K562 (cell line): ENCODE measurements around the gene ZNF485. TPM values are rescaled to one million over a fixed set of nuclear protein-coding genes. Genes with fewer than 3 reads are reported as not detected.

Source experiments
- ATF6 ChIP-seq: sonication (generic); formaldehyde crosslinking; IDR thresholded peaks from 2 replicates; pipeline ENCODE4 v1.4.0; 2020; ENCODE audit warnings: mild to moderate bottlenecking, missing genetic modification reagents
- CEBPZ ChIP-seq: fragments of 150-350 bp; IDR thresholded peaks from 2 replicates; pipeline ENCODE4 v1.6.1; 2014; ENCODE audit warnings: low read depth, mild to moderate bottlenecking, low read length, borderline replicate concordance
- CXXC5 ChIP-seq: fragments of 250-450 bp; sonication (Bioruptor Pico); IDR thresholded peaks from 2 replicates; pipeline ENCODE4 v1.8.0; 2022; ENCODE audit warnings: inconsistent platforms, mild to moderate bottlenecking, moderate library complexity
- HDAC3 ChIP-seq: fragments of 450-650 bp; IDR thresholded peaks from 2 replicates; pipeline ENCODE4 v1.6.1; 2018; ENCODE audit warnings: borderline replicate concordance, mild to moderate bottlenecking, moderate library complexity; ENCODE audit not compliant: partially characterized antibody
- NCOA6 ChIP-seq: fragments of 450-650 bp; IDR thresholded peaks from 2 replicates; pipeline ENCODE4 v1.6.1; 2017; ENCODE audit warnings: mild to moderate bottlenecking
- NR3C1 ChIP-seq: sonication (generic); formaldehyde crosslinking; IDR thresholded peaks from 2 replicates; pipeline ENCODE4 v1.8.1; 2022; ENCODE audit warnings: missing genetic modification reagents
- POLR3A ChIP-seq: IDR thresholded peaks from 2 replicates; pipeline ENCODE4 v1.6.1; 2011; ENCODE audit warnings: borderline replicate concordance, mild to moderate bottlenecking, moderate library complexity; ENCODE audit not compliant: insufficient read length, insufficient read depth; ENCODE audit errors: extremely low read depth
- RBM15 ChIP-seq: fragments of 200-400 bp; formaldehyde crosslinking; IDR thresholded peaks from 2 replicates; pipeline ENCODE4 v1.6.1; 2018; ENCODE audit warnings: mild to moderate bottlenecking, low read length, moderate library complexity; ENCODE audit not compliant: insufficient read depth
- SMAD4 ChIP-seq: fragments of 250-450 bp; sonication (Bioruptor Pico); conservative IDR thresholded peaks from 2 replicates; pipeline ENCODE4 v1.8.0; 2021; ENCODE audit warnings: inconsistent platforms, mild to moderate bottlenecking, moderate library complexity
- SP1 ChIP-seq: sonication (generic); formaldehyde crosslinking; IDR thresholded peaks from 2 replicates; pipeline ENCODE4 v1.8.1; 2022; ENCODE audit warnings: mild to moderate bottlenecking, missing genetic modification reagents
- TAF15 ChIP-seq: fragments of 200-400 bp; formaldehyde crosslinking; IDR thresholded peaks from 2 replicates; pipeline ENCODE4 v1.6.1; 2017; ENCODE audit warnings: mild to moderate bottlenecking, low read depth, low read length, moderate library complexity
- TAF9B ChIP-seq: fragments of 450-650 bp; IDR thresholded peaks from 2 replicates; pipeline ENCODE4 v1.6.1; 2018; ENCODE audit warnings: mild to moderate bottlenecking; ENCODE audit not compliant: partially characterized antibody
- ZNF436 ChIP-seq: fragments of 250-450, 450-650 bp; sonication (Bioruptor Pico); formaldehyde crosslinking; IDR thresholded peaks from 2 replicates; pipeline ENCODE4 v1.7.0; 2020; ENCODE audit warnings: mild to moderate bottlenecking
- ZNF77 ChIP-seq: fragments of 250-450 bp; sonication (Bioruptor Pico); IDR thresholded peaks from 2 replicates; pipeline ENCODE4 v1.5.0; 2020
- ZNF785 ChIP-seq: fragments of 250-450 bp; sonication (Bioruptor Pico); IDR thresholded peaks from 2 replicates; pipeline ENCODE4 v1.4.0; 2020; ENCODE audit warnings: mild to moderate bottlenecking
- ZNF79 ChIP-seq: fragments of 250-450 bp; sonication (Bioruptor Pico); IDR thresholded peaks from 2 replicates; pipeline ENCODE4 v1.4.0; 2020; ENCODE audit warnings: low read depth, mild to moderate bottlenecking, moderate library complexity
- polyA plus RNA-seq, 8 experiments: library from polyadenylated mRNA; depleted of rRNA in 4 of 8; stranded (reverse) in 5 of 8; unstranded in 3 of 8; fragments of >200 nt; fragmentation: Nextera tagmentation in 2 of 8; fragmentation: Illumina TruSeq in 1 of 8; extraction: Ambion mirVana in 2 of 8; extraction: Trizol in 1 of 8; gene quantifications; 2 replicates each; pipeline versions ENCODE4 v1.2.1 to v1.2.3, GENCODE V29; 2011 to 2014; ENCODE audit warnings: inconsistent platforms in 1 of 8, missing spikeins in 1 of 8
- total RNA-seq, 7 experiments: library from RNA; depleted of rRNA in 6 of 7; stranded (reverse); fragments of >200 nt in 6 of 7; fragmentation: Illumina TruSeq in 2 of 7; extraction: Trizol in 2 of 7; gene quantifications; 2 replicates each; pipeline versions ENCODE4 v1.2.1 to v1.2.3, GENCODE V29; 2011 to 2021; ENCODE audit warnings: low replicate concordance in 1 of 7
- TF ChIP-seq, protein P1 (sequence below): fragments of 450-650 bp; IDR thresholded peaks from 2 replicates; pipeline ENCODE4 v1.6.1; 2014; ENCODE audit warnings: low read depth, mild to moderate bottlenecking, moderate library complexity, borderline replicate concordance
- TF ChIP-seq, protein P2 (sequence below): sonication (generic); formaldehyde crosslinking; IDR thresholded peaks from 2 replicates; pipeline ENCODE4 v1.8.1; 2023; ENCODE audit warnings: mild to moderate bottlenecking, missing genetic modification reagents

Gene ZNF485
- total and polyA plus RNA-seq, 9 of the 15 experiments (the other 6 are each of a cell fraction or from before 2014, with no cell fraction given): 8.0 to 18.7 (median 11.9) TPM

DNA sequence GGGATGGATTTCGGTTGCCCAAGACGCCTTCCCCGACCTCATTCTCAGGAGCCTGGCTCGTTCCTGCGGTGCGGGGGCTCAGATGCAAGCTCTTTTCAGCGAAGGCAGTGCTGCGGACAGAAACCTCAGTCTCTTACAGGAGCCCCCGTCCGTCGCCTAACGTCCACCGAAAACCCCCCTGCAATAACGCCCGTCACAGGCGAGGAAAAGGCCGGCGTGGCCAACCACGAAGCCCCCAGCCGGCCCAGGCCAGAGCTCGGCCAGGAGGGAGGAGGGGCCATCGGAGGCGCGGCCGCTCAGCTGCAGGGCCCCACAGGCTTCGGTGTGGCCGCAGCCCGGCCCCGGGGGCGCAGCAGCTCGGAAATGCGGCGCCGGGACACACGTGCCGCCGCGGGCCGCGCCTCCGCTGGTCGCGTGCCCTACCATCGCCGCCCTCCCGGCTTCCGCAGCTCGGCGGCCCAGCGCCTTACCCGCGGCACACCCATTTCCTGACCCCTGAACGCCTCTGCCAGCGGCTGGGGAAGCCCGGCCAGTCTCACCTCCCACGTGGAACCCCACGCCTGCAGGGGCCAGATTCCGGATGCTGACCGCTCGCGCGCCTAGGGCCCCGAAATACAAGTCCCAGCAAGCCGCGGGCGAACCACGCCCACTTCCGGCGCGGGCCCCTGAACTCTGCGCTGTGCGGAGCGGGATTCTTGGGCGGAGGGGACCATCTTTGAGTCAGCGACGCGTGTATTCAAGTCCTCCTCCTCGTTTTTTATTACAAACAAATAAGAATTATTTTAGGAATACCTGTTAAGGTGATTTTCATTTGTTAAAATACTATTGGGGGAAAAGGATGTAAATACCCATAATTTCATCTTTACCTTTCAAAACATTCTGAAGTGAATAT, 32.0 kb upstream of the ZNF485 start, which contains the start of gene ZNF239 (continued):
- no peak for TF ChIP-seq CEBPZ
- TF ChIP-seq, protein P1, sequence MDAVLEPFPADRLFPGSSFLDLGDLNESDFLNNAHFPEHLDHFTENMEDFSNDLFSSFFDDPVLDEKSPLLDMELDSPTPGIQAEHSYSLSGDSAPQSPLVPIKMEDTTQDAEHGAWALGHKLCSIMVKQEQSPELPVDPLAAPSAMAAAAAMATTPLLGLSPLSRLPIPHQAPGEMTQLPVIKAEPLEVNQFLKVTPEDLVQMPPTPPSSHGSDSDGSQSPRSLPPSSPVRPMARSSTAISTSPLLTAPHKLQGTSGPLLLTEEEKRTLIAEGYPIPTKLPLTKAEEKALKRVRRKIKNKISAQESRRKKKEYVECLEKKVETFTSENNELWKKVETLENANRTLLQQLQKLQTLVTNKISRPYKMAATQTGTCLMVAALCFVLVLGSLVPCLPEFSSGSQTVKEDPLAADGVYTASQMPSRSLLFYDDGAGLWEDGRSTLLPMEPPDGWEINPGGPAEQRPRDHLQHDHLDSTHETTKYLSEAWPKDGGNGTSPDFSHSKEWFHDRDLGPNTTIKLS: peak; percentile 97
- TF ChIP-seq POLR3A: no peak
- no peak for TF ChIP-seq NCOA6
- TF ChIP-seq SMAD4 (CRISPR knock-in tag): peak; percentile 85
- TF ChIP-seq CXXC5: peak; percentile 99
- peak; percentile 94; the same call in 1 of the 2 replicates for TF ChIP-seq NR3C1 (CRISPR knock-in tag)
- TF ChIP-seq TAF9B: peak; percentile 13
- peak; percentile 98 for TF ChIP-seq SP1 (CRISPR knock-in tag)
- no peak for TF ChIP-seq ZNF77 (CRISPR knock-in tag)
- TF ChIP-seq ZNF436: no peak
- no peak for TF ChIP-seq HDAC3
- TF ChIP-seq ZNF785 (CRISPR knock-in tag): no peak
- TF ChIP-seq ATF6: peak; percentile 85; the same call in 1 of the 2 replicates
- TF ChIP-seq RBM15: no peak
- TF ChIP-seq TAF15: no peak
- TF ChIP-seq, protein P2, sequence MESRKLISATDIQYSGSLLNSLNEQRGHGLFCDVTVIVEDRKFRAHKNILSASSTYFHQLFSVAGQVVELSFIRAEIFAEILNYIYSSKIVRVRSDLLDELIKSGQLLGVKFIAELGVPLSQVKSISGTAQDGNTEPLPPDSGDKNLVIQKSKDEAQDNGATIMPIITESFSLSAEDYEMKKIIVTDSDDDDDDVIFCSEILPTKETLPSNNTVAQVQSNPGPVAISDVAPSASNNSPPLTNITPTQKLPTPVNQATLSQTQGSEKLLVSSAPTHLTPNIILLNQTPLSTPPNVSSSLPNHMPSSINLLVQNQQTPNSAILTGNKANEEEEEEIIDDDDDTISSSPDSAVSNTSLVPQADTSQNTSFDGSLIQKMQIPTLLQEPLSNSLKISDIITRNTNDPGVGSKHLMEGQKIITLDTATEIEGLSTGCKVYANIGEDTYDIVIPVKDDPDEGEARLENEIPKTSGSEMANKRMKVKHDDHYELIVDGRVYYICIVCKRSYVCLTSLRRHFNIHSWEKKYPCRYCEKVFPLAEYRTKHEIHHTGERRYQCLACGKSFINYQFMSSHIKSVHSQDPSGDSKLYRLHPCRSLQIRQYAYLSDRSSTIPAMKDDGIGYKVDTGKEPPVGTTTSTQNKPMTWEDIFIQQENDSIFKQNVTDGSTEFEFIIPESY (CRISPR knock-in tag): peak; percentile 94
- TF ChIP-seq ZNF79 (CRISPR knock-in tag): no peak
